ENCODE results near the gene CCBE1. TPM values are rescaled to one million over a fixed set of nuclear protein-coding genes. Genes with fewer than 3 reads are reported as not detected.
A peak's percentile ranks its signal among the peaks of the same experiment; 100 is the strongest.
"Not testable (repeated sequence)": the region's sequence is repeated elsewhere in the genome, so short reads cannot be mapped to it uniquely, and the experiment has no call there.

The CCBE1 gene
- total RNA-seq, 1 experiment from 2014 or later: 9.9 TPM

DNA sequence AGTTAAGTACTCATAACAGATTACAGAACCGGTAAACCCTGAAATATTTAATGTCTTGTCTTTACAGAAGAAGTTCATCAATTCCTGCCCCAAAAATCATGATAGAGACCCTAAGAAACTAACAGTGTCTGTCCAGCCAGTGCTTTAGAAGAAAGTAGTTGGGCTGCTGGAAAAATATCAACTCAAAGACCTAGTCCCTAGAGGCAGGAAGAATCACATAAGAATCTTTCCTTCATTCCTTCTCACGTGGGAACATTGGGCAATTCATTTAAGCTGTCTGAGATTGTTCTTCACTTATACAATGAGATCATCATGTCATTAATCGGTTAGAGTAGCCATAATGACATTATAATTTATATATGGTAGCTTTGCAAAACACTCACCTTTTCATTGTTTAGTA, 156.4 kb downstream of the CCBE1 start:
- DNase-seq (ENCODE audit: low read depth): no peak

DNA sequence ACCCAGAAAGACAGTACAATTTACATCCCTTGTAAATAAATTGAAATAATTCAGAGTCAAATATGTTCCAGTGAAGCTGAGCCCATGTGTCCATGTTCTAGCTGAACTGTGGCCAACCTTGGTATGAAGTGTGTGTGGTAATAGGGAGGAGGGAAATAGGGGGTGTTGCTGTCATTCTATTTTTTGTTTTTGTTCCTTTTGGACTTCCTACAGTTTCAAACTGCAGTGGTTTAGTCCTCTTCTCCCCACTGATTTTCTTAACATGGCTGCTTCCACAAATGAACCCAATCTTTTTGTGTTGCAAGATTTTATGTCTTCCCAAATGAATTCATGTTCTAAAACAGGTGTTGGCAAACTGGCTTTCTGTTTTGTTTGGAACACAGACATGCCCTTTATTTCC, 156.9 kb downstream of the CCBE1 start:
- DNase-seq (ENCODE audit: low read depth): no peak

DNA sequence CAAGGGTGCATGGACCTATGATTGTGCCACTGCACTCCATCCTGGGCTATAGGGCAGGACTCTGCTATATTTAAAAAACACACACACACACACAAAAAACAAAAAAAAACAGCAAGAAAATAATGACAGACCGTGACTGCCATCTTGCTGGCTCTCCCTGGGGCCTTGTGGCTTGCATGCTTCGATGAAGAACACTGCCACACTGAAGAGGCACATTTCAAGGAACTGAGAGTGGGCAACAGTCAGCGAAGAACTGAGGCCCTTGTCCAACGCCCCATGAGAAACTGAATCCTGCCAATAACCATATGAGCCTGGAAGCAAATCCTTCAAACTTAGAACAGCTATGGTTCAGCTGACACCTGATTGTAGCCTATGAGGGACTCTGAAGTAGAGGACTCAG, 158.1 kb downstream of the CCBE1 start:
- no peak for DNase-seq (ENCODE audit: low read depth)

GRCh38 chr18:59537579-59537978, 159.6 kb downstream of the CCBE1 start:
- no peak for DNase-seq (ENCODE audit: low read depth)

GRCh38 chr18:59536166-59536565, 161.1 kb downstream of the CCBE1 start:
- DNase-seq (ENCODE audit: low read depth): peak; percentile 80

DNA sequence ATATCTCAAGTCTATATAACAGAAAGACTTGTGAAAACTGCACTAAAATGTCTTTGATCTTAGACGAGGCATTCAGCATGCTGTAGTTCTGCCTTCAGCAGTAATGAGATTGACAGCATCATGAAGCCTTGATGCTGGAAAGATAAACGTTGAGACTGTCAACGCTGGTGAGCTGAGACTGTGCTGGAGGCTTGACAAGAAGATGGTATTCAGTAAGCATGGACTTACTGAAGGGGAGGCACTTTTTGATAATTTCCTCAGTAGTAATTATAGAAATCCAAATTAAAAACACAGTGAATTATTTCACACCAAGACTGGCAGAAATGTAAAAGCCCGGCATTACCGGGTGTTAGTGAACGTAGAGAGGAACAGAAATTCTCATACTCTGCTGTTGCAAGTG, 162.2 kb downstream of the CCBE1 start:
- no peak for DNase-seq (ENCODE audit: low read depth)

GRCh38 chr18:59528866-59529265, 168.4 kb downstream of the CCBE1 start:
- no peak for DNase-seq (ENCODE audit: low read depth)

GRCh38 chr18:59520562-59521355, 176.5 kb downstream of the CCBE1 start:
- no peak for DNase-seq (ENCODE audit: low read depth)

DNA sequence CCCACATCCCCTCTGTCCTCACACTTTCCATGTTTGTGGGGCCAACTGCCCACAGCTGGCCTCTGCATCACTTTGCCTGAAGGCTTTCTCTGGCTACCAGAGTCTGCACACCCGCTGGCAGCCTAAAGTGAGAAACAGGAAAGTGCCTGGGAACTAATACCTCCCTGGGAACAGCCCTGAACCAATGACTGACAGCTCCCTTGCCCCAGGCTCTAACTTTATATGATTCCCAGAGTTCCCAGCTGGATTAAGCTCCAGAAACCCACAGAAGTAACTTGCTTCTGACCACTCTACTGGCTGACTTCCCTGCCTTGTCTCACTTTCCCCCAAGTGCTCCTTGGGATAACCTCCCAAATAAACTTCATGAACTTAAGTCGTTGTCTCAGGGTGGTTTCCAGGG, 178.5 kb downstream of the CCBE1 start:
- peak; percentile 80 for DNase-seq (ENCODE audit: low read depth)

- DNase-seq (ENCODE audit: low read depth): peak; percentile 26
These were observed 179.6 kb downstream of the CCBE1 start for GRCh38 chr18:59517446-59518165.

GRCh38 chr18:59516356-59517155, 180.7 kb downstream of the CCBE1 start:
- DNase-seq (ENCODE audit: low read depth): peak; percentile 88

- not testable (repeated sequence) for DNase-seq (ENCODE audit: low read depth)
These were observed 181.3 kb downstream of the CCBE1 start for GRCh38 chr18:59515956-59516355.

GRCh38 chr18:59515147-59515546, 182.1 kb downstream of the CCBE1 start:
- no peak for DNase-seq (ENCODE audit: low read depth)

- DNase-seq (ENCODE audit: low read depth): peak; percentile 73
These were observed 183.0 kb downstream of the CCBE1 start for GRCh38 chr18:59514203-59514602.

- no peak for DNase-seq (ENCODE audit: low read depth)
These were observed 185.0 kb downstream of the CCBE1 start for GRCh38 chr18:59512025-59512755.

DNA sequence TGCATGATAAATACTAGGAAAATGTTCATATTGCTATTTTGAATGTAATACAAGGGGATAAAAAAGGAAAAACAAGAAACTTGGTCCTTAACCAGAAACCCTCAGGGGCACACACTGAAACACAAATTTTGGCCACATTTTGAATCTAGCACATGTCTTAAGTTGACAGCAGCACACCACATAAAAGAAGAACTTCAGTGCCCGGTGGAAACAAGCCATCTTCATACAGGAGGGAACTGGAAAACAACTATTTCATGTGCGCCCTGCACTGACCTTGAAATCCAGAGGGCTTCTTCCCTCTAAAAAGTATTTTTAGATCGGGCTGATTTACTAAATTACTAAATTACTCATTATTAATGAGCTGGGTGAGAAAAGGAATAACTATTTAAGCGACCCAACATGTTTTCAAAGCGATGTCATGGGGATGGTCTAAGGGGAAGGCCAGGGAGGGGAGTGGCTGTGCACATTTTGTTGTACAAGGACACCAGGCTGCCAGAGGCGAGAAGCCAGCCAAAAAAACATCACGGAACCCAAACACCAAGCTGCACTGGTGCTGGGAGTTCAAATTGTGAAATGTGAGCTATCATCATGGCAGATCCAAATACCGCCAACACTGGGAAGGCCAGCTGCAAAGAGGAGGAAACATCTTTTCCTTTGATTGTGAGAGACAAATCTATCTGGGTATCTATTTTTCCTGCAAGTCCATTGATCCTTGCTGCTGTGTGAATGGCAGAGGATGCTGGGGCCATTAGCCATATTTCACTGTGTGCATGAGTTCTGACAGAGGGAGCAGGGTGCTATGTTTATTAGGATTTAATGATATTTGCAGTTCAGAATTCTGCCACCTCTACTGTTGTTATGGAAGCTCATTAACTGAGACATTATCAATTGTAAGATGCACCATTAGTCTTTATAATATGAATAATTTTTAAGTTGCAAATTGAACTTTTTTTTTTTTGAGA, 187.5 kb downstream of the CCBE1 start:
- peak; percentile 42 for DNase-seq (ENCODE audit: low read depth)

DNA sequence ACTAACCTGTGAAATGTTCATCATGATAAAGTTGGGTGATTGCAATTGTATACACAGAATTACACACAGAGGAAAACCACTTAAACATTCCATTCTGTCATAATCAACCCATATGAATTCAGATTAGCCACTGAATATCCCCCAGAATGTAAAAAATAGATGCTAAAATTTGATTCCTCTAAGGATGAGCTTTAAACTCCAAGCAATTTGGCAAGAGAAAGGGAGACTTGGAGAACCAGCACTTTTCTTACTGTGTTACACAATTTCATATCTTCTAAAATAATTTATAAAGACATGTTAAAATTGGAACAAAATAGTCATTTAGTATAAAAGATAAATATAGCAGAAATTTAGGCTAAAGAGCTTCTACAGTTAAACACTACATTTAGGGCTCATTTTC, 191.9 kb downstream of the CCBE1 start:
- DNase-seq (ENCODE audit: low read depth): no peak

DNA sequence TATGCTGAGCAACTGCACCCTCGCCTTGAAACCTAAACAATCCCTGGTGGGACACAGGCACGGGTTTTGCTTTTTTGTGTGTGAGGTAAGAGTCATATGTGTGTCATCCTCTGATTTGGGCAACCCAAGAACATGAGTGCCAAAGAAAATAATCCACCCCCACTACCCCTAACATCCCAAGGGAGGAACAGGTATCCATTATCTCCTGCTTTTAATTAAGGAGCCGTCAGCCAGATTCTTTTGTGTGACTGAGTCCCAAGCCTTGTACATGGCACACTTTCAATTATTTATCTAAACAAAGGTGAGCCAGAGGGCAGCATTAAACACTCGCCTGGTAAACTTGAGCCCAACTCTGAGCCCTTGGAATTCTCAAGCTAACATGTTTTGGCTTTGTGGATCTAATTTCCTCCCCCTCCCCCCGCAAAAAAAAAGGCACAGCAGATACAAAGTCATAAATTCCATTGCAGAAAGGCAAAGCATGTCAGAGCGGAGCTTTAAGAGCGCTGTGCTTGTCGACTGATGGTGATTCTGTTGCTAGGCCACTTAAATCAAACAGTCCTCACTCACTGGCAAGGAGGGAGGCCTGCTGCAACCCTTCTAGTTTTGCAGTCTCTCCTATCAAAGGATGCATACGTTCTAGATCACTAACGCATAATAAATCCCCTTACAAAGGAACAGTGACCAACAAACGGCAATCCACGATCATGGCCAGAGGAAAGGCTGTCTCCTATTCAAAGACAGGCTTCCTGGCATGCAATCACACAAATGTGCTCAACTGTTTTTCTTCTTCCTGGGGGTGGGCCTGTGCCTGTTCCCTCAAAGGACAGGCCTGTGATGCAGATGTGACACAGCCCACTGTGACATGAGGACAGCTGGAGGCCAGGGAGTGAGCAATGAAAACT, 194.7 kb downstream of the CCBE1 start:
- peak; percentile 78 for DNase-seq (ENCODE audit: low read depth)

DNA sequence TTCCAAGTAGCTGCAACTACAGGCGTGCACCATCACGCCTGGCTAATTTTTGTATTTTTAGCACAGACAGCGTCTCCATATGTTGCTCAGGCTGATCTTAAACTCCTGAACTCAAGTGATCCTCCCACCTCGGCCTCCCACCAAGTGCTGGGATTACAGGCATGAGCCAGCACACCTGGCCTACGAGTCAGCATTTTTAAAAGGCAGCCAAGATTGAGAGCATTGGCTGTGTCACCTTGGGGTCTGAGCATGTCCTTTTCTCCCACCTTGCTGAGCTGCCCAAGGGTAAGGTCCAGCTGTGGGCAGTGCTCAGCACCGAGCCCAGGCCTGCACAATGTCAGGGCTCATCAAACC, 195.3 kb downstream of the CCBE1 start:
- DNase-seq (ENCODE audit: low read depth): no peak

DNA sequence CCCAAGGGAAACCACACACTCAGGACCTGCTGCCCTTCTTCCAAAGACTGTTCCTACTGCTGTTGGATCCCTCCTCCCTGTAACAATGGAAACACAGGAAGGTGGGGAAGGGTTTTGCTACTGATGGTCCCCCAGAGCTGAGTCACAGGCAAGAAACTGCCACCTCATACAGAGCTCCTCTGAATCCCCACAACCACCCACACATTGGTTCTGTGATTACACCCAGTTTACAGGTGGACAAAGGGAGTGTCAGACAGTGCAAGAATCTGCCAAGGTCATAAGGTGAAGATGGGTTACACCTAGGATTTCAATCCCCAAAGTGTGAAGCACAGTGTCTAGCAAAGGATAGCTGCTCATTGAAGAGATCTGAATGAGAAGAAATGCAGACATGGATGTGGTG, 196.5 kb downstream of the CCBE1 start:
- DNase-seq (ENCODE audit: low read depth): no peak

Data from RPMI7951 (cell line).